ENCODE data around the gene LCN15. TPM values are rescaled to one million over a fixed set of nuclear protein-coding genes. Genes with fewer than 3 reads are reported as not detected.

LCN15 gene
- total and polyA plus RNA-seq, 2 of the 13 experiments (the other 11 are each of a cell fraction or from before 2014, with no cell fraction given), result 1.3 to 53.7 TPM

DNA sequence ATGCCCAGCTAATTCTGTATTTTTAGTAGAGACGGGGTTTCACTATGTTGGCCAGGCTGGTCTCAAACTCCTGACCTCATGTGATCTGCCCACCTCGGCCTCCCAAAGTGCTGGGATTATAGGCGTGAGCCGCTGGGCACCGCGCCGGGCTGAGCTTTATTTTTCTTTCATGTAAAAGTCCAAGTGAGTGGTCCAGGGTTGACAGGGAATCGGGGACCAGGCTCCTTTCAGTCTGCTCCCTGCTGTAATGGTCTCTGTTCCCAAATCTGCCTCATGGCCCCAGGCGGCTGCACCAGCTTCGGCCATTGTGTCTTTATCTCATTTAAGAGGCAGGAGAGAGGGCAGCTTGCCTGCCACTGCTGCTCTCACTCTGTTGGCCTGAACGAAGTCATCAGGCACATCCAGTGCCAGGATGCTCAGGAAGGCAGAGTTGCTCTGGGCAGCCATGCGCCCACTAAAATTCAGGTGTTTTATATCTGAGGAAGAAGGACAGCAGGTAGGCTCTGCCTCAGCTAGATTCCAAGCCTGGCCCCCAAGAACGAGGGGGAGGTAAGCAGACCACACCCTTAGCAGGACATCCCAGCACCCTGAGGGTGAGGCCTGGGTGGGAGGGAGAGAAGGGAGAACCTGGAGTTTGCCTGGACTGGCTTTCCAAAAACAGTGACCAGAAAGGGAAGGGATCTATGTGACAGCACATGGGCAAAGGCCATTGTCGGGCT, 30.1 kb upstream of the LCN15 start (continued):
- TF ChIP-seq, protein P1, sequence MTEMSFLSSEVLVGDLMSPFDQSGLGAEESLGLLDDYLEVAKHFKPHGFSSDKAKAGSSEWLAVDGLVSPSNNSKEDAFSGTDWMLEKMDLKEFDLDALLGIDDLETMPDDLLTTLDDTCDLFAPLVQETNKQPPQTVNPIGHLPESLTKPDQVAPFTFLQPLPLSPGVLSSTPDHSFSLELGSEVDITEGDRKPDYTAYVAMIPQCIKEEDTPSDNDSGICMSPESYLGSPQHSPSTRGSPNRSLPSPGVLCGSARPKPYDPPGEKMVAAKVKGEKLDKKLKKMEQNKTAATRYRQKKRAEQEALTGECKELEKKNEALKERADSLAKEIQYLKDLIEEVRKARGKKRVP (CRISPR knock-in tag; IDR thresholded peaks at IDR 0.05), result no peak
- TF ChIP-seq, protein P2, sequence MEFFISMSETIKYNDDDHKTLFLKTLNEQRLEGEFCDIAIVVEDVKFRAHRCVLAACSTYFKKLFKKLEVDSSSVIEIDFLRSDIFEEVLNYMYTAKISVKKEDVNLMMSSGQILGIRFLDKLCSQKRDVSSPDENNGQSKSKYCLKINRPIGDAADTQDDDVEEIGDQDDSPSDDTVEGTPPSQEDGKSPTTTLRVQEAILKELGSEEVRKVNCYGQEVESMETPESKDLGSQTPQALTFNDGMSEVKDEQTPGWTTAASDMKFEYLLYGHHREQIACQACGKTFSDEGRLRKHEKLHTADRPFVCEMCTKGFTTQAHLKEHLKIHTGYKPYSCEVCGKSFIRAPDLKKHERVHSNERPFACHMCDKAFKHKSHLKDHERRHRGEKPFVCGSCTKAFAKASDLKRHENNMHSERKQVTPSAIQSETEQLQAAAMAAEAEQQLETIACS (CRISPR knock-in tag; IDR thresholded peaks at IDR 0.05), result no peak
- no peak for TF ChIP-seq SETDB1 (CRISPR knock-in tag; IDR thresholded peaks at IDR 0.05; ENCODE audit: borderline replicate concordance)
- TF ChIP-seq SOX5 (CRISPR knock-in tag; IDR thresholded peaks at IDR 0.05; ENCODE audit: borderline replicate concordance), result no peak
- no peak for TF ChIP-seq ZNF772 (CRISPR knock-in tag; IDR thresholded peaks at IDR 0.05)
- TF ChIP-seq, protein P3, sequence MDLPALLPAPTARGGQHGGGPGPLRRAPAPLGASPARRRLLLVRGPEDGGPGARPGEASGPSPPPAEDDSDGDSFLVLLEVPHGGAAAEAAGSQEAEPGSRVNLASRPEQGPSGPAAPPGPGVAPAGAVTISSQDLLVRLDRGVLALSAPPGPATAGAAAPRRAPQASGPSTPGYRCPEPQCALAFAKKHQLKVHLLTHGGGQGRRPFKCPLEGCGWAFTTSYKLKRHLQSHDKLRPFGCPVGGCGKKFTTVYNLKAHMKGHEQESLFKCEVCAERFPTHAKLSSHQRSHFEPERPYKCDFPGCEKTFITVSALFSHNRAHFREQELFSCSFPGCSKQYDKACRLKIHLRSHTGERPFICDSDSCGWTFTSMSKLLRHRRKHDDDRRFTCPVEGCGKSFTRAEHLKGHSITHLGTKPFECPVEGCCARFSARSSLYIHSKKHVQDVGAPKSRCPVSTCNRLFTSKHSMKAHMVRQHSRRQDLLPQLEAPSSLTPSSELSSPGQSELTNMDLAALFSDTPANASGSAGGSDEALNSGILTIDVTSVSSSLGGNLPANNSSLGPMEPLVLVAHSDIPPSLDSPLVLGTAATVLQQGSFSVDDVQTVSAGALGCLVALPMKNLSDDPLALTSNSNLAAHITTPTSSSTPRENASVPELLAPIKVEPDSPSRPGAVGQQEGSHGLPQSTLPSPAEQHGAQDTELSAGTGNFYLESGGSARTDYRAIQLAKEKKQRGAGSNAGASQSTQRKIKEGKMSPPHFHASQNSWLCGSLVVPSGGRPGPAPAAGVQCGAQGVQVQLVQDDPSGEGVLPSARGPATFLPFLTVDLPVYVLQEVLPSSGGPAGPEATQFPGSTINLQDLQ (CRISPR knock-in tag; IDR thresholded peaks at IDR 0.05), result 0 out of 2 replicates have a peak, but pooled peaks have one; percentile 56
- no peak for TF ChIP-seq HIVEP1 (CRISPR knock-in tag; IDR thresholded peaks at IDR 0.05)
- TF ChIP-seq TOE1 (CRISPR knock-in tag; IDR thresholded peaks at IDR 0.05), result no peak
- no peak for TF ChIP-seq FOSL1 (CRISPR knock-in tag; IDR thresholded peaks at IDR 0.05; ENCODE audit: borderline replicate concordance)
- TF ChIP-seq HNF4G (IDR thresholded peaks at IDR 0.05; ENCODE audit: borderline replicate concordance, low read depth, low read length), result no peak
- TF ChIP-seq HNF4G (CRISPR knock-in tag; IDR thresholded peaks at IDR 0.05; ENCODE audit: borderline replicate concordance, low read depth), result no peak
- no peak for TF ChIP-seq ZSCAN30 (CRISPR knock-in tag; IDR thresholded peaks at IDR 0.05)
- TF ChIP-seq ZFP37 (CRISPR knock-in tag; IDR thresholded peaks at IDR 0.05; ENCODE audit: borderline replicate concordance), result no peak
- TF ChIP-seq MYC (CRISPR knock-in tag; IDR thresholded peaks at IDR 0.05; ENCODE audit: borderline replicate concordance), result 0 out of 2 replicates have a peak, but pooled peaks have one; percentile 10
- TF ChIP-seq WIZ (CRISPR knock-in tag; IDR thresholded peaks at IDR 0.05), result 0 out of 2 replicates have a peak, but pooled peaks have one; percentile 27
- TF ChIP-seq HOXA7 (CRISPR knock-in tag; IDR thresholded peaks at IDR 0.05), result no peak
- TF ChIP-seq TAF1 (CRISPR knock-in tag; IDR thresholded peaks at IDR 0.05), result no peak
- no peak for TF ChIP-seq ZNF670 (CRISPR knock-in tag; IDR thresholded peaks at IDR 0.05; ENCODE audit: borderline replicate concordance)
- TF ChIP-seq HHEX (CRISPR knock-in tag; IDR thresholded peaks at IDR 0.05), result no peak
- TF ChIP-seq SRF (IDR thresholded peaks at IDR 0.05; ENCODE audit: low read depth, low read length), result no peak
- TF ChIP-seq, protein P4, sequence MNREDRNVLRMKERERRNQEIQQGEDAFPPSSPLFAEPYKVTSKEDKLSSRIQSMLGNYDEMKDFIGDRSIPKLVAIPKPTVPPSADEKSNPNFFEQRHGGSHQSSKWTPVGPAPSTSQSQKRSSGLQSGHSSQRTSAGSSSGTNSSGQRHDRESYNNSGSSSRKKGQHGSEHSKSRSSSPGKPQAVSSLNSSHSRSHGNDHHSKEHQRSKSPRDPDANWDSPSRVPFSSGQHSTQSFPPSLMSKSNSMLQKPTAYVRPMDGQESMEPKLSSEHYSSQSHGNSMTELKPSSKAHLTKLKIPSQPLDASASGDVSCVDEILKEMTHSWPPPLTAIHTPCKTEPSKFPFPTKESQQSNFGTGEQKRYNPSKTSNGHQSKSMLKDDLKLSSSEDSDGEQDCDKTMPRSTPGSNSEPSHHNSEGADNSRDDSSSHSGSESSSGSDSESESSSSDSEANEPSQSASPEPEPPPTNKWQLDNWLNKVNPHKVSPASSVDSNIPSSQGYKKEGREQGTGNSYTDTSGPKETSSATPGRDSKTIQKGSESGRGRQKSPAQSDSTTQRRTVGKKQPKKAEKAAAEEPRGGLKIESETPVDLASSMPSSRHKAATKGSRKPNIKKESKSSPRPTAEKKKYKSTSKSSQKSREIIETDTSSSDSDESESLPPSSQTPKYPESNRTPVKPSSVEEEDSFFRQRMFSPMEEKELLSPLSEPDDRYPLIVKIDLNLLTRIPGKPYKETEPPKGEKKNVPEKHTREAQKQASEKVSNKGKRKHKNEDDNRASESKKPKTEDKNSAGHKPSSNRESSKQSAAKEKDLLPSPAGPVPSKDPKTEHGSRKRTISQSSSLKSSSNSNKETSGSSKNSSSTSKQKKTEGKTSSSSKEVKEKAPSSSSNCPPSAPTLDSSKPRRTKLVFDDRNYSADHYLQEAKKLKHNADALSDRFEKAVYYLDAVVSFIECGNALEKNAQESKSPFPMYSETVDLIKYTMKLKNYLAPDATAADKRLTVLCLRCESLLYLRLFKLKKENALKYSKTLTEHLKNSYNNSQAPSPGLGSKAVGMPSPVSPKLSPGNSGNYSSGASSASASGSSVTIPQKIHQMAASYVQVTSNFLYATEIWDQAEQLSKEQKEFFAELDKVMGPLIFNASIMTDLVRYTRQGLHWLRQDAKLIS (CRISPR knock-in tag; IDR thresholded peaks at IDR 0.05), result no peak
- no peak for TF ChIP-seq ZNF432 (CRISPR knock-in tag; IDR thresholded peaks at IDR 0.05; ENCODE audit: borderline replicate concordance)
